Measurements from ENCODE around the gene ISX. TPM values are rescaled to one million over a fixed set of nuclear protein-coding genes. Genes with fewer than 3 reads are reported as not detected.

The ISX gene
- total RNA-seq, 1 donor from 2014 or later = 4.0 TPM

- peaks cover 5% of the 10 kb centered on the region for H3K27me3 Mint-ChIP-seq
- DNase-seq (ENCODE audit: extremely low spot score, unreplicated experiment) = no peak
- no peaks in the 10 kb centered on the region for H3K9me3 Mint-ChIP-seq
- no peak for TF ChIP-seq CTCF (conservative IDR thresholded peaks at IDR 0.05)
- no peaks in the 10 kb centered on the region for H3K4me1 Mint-ChIP-seq (ENCODE audit: unreplicated experiment)
- no peaks in the 10 kb centered on the region for H3K36me3 Mint-ChIP-seq
- no peak overlapping the region for H3K4me3 Mint-ChIP-seq
- no peak overlapping the region for H3K27ac Mint-ChIP-seq
Observed at GRCh38 chr22:35071784-35072183, 5.8 kb downstream of the ISX start.

GRCh38 chr22:35072925-35073324 lies 7.0 kb downstream of the ISX start:
- Mint-ChIP-seq H3K4me3 (no peak overlapping the region), H3K9me3 (no peaks in the 10 kb centered on the region), H3K4me1 (ENCODE audit: unreplicated experiment) (peaks cover 6% of the 10 kb centered on the region), H3K27ac (no peak overlapping the region), H3K36me3 (no peaks in the 10 kb centered on the region), H3K27me3 (peaks cover 9% of the 10 kb centered on the region)
- no peak for TF ChIP-seq CTCF (conservative IDR thresholded peaks at IDR 0.05)
- no peak for DNase-seq (ENCODE audit: extremely low spot score, unreplicated experiment)

GRCh38 chr22:35074583-35074982 lies 8.6 kb downstream of the ISX start:
- Mint-ChIP-seq H3K27me3 (peaks cover 12% of the 10 kb centered on the region), H3K4me1 (ENCODE audit: unreplicated experiment) (peaks cover 6% of the 10 kb centered on the region), H3K27ac (no peak overlapping the region), H3K9me3 (no peaks in the 10 kb centered on the region), H3K4me3 (no peak overlapping the region), H3K36me3 (no peaks in the 10 kb centered on the region)
- DNase-seq (ENCODE audit: extremely low spot score, unreplicated experiment) = no peak
- TF ChIP-seq CTCF (conservative IDR thresholded peaks at IDR 0.05) = no peak

GRCh38 chr22:35076630-35077029 lies 10.7 kb downstream of the ISX start:
- Mint-ChIP-seq H3K4me3 (no peak overlapping the region), H3K4me1 (ENCODE audit: unreplicated experiment) (peaks cover 6% of the 10 kb centered on the region), H3K27ac (no peak overlapping the region), H3K36me3 (no peaks in the 10 kb centered on the region), H3K9me3 (no peaks in the 10 kb centered on the region), H3K27me3 (peaks cover 7% of the 10 kb centered on the region)
- DNase-seq (ENCODE audit: extremely low spot score, unreplicated experiment) = no peak
- no peak for TF ChIP-seq CTCF (conservative IDR thresholded peaks at IDR 0.05)

GRCh38 chr22:35085621-35086020 lies 19.7 kb downstream of the ISX start:
- TF ChIP-seq CTCF (conservative IDR thresholded peaks at IDR 0.05) = no peak
- no peak overlapping the region for H3K27ac Mint-ChIP-seq
- no peak for DNase-seq (ENCODE audit: extremely low spot score, unreplicated experiment)
- H3K9me3 Mint-ChIP-seq = no peaks in the 10 kb centered on the region
- H3K36me3 Mint-ChIP-seq = no peaks in the 10 kb centered on the region
- H3K4me1 Mint-ChIP-seq (ENCODE audit: unreplicated experiment) = no peaks in the 10 kb centered on the region
- H3K27me3 Mint-ChIP-seq = no peaks in the 10 kb centered on the region
- no peak overlapping the region for H3K4me3 Mint-ChIP-seq

- H3K27ac Mint-ChIP-seq = no peak overlapping the region
- no peaks in the 10 kb centered on the region for H3K4me1 Mint-ChIP-seq (ENCODE audit: unreplicated experiment)
- H3K36me3 Mint-ChIP-seq = no peaks in the 10 kb centered on the region
- no peaks in the 10 kb centered on the region for H3K27me3 Mint-ChIP-seq
- H3K9me3 Mint-ChIP-seq = no peaks in the 10 kb centered on the region
- DNase-seq (ENCODE audit: extremely low spot score, unreplicated experiment) = no peak
- no peak for TF ChIP-seq CTCF (conservative IDR thresholded peaks at IDR 0.05)
- H3K4me3 Mint-ChIP-seq = no peak overlapping the region
Observed at GRCh38 chr22:35089139-35089538, 23.2 kb downstream of the ISX start.
